ENCODE results near the gene HDGFL1. TPM values are rescaled to one million over a fixed set of nuclear protein-coding genes. Genes with fewer than 3 reads are reported as not detected.
A peak's percentile ranks its signal among the peaks of the same experiment; 100 is the strongest.

HDGFL1 gene
- total and polyA plus RNA-seq, 12 donors, result not detected

DNA sequence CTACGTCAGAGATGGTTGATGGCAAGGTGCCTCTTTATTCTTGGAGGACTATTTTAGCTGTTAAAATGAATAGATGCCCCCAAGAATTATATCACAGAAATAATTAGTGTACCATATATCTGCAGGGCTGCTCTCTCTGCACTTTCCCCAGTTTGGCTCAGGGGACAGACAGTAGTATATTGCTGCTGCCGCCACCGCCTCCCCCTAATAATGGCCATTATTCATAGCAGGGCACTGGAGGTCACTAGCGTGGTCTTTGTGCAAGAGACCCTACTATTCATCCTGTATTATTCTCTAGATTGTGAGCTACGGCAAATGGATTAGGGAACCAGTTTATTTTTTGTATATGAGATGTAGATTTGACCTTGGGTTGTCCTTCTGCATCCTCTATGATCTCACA is 11.0 kb downstream of the HDGFL1 start:
- H3K9me3 ChIP-seq (replicated peaks in 1 of 3), result no peaks in the 10 kb centered on the region
- H3K4me3 ChIP-seq, result no peak overlapping the region
- DNase-seq, result no peak
- 77 to 90% (median 85%) methylated on average over 5 of the region's 5 CpGs for WGBS, 4 donors
- H3K27ac ChIP-seq, result no peak overlapping the region
- H3K4me1 ChIP-seq (replicated peaks in 1 of 2), result no peaks in the 10 kb centered on the region
- no peaks in the 10 kb centered on the region for H3K27me3 ChIP-seq
- TF ChIP-seq POLR2A (IDR thresholded peaks at IDR 0.05) (no peak), CTCF (IDR thresholded peaks at IDR 0.05) (no peak)
- intact Hi-C loops (cut with DNase I), result no loop called here
- H3K36me3 ChIP-seq (replicated peaks in 1 of 2), result no peaks in the 10 kb centered on the region

DNA sequence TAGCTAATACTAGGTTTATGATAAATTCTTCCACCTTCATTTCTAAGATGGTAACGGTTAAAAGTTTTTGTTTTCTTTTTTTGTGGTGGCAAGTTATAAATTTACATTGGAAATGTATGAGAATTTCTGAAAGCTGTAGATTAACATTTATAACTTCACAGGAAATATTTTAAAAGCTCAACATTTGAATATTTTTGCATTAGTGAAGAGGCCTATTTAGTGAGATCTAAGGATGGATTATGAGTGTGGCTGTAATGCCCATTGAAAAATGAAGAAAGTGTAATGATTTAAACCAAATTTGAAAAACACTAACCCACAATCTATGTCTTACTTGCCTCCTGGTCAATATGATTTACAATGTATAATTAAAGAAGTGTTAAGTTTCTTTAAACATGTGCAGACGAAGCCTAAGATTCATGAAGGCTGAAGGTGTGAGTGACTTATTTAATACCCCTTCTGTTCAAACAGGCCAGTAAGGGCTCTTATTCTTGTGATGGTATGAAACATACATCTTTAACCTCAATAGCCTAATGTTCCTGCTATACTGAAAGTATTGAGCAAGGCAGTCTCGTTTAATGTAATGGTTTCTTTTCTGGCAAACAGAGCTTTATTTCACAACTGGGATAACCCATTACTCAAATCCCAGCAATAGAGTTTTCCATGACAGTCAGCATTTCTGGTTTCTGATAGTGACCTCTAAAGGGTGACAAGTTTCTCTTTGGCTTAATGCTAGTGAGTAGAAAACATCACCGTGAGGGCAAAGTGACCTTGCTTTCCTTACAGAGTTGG is 13.2 kb downstream of the HDGFL1 start:
- no peak for DNase-seq
- intact Hi-C loops (cut with DNase I), result no loop called here
- H3K4me3 ChIP-seq, result no peak overlapping the region
- TF ChIP-seq CTCF (IDR thresholded peaks at IDR 0.05), result no peak
- TF ChIP-seq POLR2A (IDR thresholded peaks at IDR 0.05), result no peak
- no peak overlapping the region for H3K27ac ChIP-seq
- no peaks in the 10 kb centered on the region for H3K36me3 ChIP-seq (replicated peaks in 1 of 2)
- 62 to 68% (median 66%) methylated on average over 4 of the region's 4 CpGs for WGBS, 4 donors
- no peaks in the 10 kb centered on the region for H3K9me3 ChIP-seq (replicated peaks in 1 of 3)
- H3K27me3 ChIP-seq, result no peaks in the 10 kb centered on the region
- H3K4me1 ChIP-seq (replicated peaks in 1 of 2), result no peaks in the 10 kb centered on the region

DNA sequence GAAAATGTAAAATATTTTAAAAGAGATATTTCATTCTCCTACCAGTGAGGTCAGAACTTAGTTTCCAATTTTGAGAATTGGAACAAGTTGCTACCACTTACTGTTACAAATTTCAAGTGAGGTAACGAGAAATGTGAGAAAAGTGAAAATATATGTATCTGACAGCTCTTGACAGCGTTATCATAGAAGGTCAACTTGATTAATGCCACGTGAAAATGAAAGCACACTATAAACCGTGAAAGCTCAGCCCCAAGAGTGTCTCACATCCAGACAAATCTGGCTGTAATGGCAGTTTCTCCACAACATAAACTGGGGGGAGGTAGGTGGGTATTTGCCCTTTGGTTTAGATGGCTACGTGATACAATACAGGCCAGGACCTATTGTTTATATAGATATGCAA is 13.9 kb downstream of the HDGFL1 start:
- H3K27ac ChIP-seq, result no peak overlapping the region
- no peaks in the 10 kb centered on the region for H3K9me3 ChIP-seq (replicated peaks in 1 of 3)
- H3K36me3 ChIP-seq (replicated peaks in 1 of 2), result no peaks in the 10 kb centered on the region
- WGBS, 4 donors, result 59 to 76% (median 67%) methylated on average over 5 of the region's 5 CpGs
- intact Hi-C loops (cut with DNase I), result no loop called here
- TF ChIP-seq CTCF (IDR thresholded peaks at IDR 0.05) (no peak), POLR2A (IDR thresholded peaks at IDR 0.05) (no peak)
- DNase-seq, result no peak
- no peaks in the 10 kb centered on the region for H3K27me3 ChIP-seq
- H3K4me1 ChIP-seq (replicated peaks in 1 of 2), result no peaks in the 10 kb centered on the region
- H3K4me3 ChIP-seq, result no peak overlapping the region

GRCh38 chr6:22583927-22584326 is 14.6 kb downstream of the HDGFL1 start:
- intact Hi-C loops (cut with DNase I), result no loop called here
- Histone ChIP-seq H3K27me3 (no peaks in the 10 kb centered on the region), H3K4me3 (no peak overlapping the region), H3K27ac (no peak overlapping the region), H3K4me1 (replicated peaks in 1 of 2) (no peaks in the 10 kb centered on the region), H3K36me3 (replicated peaks in 1 of 2) (no peaks in the 10 kb centered on the region), H3K9me3 (replicated peaks in 1 of 3) (no peaks in the 10 kb centered on the region)
- TF ChIP-seq POLR2A (IDR thresholded peaks at IDR 0.05), result no peak
- TF ChIP-seq CTCF (IDR thresholded peaks at IDR 0.05), result no peak
- 89 to 97% (median 95%) methylated on average over 1 of the region's 1 CpG for WGBS, 4 donors
- peak in 3 of 7 donors; percentile 13 to 19 (median 15) for DNase-seq
